Measurements from ENCODE around the gene TAF1B.
"Not testable (repeated sequence)": the region's sequence is repeated elsewhere in the genome, so short reads cannot be mapped to it uniquely, and the experiment has no call there.

The TAF1B gene

DNA sequence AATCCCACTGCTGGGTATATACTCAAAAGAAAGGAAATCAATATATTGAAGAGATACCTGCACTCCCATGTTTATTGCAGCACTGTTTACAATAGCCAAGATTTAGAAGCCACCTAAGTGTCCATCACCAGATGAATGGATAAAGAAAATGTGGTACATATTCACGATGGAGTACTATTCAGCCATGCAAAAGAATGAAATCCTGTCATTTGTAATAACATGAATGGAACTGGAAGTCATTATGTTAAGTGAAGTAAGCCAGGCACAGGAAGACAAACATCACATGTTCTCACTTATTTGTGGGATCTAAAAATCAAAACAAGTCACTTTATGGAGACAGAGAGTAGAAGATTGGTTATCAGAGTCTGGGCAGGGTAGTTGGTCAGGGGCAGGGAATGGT, 8.2 kb upstream of the TAF1B start:
- not testable (repeated sequence) for DNase-seq

DNA sequence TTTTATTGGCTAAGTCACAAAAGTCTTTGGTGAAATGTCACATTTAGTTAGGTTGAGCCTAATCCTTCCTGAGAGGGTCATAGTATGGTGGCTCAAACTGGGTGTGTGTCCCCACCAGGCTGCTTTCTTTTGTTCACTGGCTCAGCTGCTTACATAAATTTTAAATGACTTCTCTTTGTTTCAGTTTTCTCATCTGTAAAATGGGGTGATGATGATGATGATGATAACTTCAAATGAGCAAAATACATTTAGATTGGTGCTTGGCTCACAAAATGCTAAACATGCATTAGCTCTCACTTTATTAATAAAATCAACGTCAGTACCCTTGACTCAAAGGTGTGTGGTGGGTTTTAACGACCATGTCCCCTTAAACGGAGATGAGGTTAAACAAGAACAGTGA, 7.2 kb upstream of the TAF1B start:
- no peak for DNase-seq

DNA sequence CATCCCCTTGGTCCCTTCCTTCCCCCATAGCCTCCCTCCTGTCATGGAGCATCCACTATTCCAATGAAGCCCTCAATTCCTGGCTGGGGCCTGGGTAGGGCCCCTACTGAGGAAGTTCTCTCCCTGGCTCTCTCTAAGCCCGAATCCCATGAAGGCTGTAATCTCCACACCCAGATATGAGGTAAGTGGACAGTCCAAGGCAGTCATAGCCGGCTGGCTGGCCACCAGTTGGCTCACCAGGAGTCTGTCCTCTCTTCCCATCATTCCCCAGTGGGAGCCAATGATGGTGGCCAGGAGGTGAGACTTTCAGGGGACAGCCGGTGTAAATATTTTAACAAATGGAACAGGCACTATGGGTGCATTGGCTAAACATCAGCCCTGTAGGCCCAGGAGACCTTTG, 6.8 kb upstream of the TAF1B start:
- no peak for DNase-seq

DNA sequence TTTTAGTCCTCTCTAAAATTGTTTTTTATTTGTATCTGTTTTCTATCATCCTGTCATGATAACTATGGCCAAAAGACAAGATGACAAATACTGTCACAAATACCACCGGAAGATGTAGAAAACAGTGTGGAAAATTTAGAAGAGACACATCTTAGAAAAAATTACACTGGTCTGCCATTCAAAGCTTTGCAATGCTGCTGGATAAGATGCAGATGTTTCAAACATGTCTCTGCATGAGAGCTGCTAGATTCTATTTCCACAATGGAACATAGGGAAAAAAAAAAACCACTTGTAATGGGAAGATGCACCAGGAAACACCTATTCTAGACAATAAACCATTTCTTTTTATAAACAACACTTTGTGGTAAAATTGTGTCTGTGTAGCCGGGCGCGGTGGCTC, 5.8 kb upstream of the TAF1B start:
- no peak for DNase-seq

DNA sequence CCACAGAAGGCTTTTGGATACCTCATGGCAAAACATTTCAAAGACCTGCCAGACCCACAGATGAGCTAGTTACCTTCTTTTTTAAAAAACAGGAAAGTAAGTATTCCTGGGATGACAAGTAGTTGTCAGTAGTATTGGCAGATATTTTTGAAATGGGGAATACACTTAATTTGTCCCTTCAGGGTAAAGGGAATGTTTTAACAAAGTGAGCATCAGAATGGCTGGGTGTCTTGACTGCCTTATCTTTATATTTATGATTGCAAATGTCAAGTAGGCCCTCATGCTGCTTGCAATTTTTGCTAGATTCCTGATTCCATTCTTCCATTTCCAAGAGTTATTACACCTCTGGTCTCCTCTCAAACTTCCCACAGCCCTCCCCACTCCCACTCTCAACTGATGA, 4.9 kb upstream of the TAF1B start:
- DNase-seq, result no peak

DNA sequence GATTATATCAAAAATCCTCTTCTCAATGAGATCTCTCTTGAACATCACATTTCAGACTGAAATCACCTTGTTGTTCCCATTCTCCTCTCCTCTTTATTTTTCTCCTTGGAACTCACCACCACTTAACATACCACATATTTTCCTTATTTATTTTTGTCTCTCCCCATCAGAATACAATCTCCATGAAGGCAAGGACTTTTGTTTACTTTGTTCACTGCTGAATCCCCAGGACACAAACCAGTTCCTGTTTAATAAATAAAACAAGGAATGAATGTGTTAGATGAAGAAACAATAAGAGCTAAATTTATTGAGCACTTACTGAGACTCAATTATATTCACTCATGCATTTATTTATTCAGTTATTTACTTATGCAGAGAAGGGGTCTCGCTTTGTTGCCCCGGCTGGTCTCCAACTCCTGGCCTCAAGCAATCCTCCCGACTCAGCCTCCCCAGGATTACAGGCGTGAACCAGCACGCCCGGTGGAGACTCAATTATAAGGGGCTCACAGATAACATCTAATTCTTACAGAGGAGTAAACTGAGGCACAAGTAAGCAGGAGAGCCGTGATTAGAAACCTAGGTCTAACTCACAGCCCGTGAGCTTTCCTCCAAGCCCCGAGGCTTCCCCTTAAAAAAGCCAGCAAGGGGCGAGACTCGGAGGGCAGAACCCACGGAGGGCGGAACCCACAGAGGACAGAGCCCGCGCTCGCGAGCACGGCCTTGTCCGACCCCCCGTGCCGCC, 616 bp upstream of the TAF1B start:
- DNase-seq, result no peak

DNA sequence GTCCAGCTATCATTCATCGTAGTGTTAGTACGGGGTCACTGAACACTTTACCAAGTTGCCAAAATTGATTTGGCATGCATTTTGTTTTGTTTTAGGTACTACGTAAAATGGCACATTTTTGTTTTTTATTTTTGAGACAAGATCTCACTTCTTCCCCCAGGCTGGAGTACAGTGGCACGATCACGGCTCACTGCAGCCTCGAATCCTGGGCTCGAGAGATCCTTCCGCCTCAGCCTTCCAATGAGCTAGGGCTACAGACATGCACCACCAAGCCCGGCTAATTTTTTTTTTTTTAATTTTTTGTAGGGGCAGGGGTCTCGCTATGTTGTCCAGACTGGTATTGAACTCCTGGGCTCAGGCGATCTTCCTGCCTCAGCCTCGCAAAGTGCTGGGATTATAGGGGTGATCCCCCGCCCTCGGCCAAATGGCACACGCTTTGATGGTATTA, 786 bp downstream of the TAF1B start:
- no peak for DNase-seq

DNA sequence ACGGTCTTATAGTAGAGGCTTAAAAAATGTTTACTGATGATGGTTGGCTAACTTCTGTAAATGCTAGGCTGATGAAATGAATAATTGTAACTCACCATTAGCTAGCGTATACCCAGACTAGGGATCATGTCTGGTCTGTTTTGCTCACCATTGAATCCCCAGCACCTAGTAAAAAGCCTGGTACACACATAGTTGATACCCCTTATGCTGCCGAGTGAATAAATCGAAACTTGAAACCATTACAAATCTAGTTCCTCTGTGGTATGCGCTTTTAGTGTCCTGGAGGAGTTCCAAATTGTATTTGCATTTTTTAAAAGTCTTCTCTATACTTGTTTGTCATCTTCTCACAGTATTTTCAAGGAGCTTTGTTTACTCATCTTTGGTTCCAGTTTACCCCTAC, 1.3 kb downstream of the TAF1B start:
- DNase-seq, result no peak

DNA sequence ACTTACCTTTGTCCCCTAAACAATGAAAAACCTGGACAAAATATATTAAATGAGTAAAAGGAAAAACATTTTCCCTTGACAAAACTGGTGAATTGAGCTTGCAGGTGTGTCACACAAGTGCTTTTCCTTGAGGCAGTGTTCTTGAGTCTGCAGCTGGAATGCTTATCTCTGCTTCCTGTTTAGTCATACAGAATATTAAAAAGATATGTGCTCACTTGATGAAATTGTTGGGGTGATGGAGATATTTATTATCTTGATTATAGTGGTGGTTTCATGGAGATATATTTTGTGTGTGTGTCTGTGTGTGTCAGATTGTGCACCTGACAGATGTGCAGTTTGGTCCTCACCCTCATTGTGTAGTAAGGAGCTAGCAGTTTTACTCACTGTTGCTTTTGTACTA, 3.3 kb downstream of the TAF1B start:
- no peak for DNase-seq

DNA sequence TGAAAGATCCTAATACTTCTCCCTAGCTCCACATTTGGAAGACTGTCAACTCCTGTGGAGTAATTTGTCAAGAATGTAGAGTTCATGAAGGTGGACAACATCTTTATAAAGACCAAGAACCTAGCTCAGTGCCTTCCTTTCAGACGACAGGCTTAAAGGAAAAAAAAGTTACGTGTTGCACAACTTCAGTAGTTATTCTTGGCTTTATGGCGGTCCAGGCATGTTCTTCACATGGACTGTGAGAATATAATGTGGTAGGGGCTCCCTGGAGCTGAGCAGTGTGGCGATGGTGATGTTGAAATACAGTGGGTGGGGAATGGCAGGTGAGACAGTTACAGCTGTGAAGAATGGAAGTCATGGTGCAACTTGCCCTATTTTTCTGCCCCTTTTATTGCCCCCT, 3.9 kb downstream of the TAF1B start:
- no peak for DNase-seq

DNA sequence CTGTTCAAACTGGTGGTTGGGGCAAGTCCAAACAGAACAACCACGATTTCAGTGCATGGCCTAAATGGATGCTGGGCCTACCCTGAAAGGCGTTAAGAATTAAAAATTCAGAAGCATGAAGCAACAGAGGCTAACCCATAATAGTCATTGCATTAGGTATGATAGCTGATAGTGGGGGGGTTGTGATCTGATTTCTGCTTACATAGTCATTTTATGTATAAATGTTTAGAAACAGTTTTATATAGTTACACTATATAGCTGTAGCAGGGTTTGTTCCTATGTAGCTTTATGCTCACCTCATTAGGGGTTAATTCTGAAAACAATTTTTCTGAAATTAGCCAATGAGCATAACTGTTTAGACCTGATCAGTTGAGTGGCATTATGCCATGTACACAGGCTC, 9.6 kb downstream of the TAF1B start:
- no peak for DNase-seq

DNA sequence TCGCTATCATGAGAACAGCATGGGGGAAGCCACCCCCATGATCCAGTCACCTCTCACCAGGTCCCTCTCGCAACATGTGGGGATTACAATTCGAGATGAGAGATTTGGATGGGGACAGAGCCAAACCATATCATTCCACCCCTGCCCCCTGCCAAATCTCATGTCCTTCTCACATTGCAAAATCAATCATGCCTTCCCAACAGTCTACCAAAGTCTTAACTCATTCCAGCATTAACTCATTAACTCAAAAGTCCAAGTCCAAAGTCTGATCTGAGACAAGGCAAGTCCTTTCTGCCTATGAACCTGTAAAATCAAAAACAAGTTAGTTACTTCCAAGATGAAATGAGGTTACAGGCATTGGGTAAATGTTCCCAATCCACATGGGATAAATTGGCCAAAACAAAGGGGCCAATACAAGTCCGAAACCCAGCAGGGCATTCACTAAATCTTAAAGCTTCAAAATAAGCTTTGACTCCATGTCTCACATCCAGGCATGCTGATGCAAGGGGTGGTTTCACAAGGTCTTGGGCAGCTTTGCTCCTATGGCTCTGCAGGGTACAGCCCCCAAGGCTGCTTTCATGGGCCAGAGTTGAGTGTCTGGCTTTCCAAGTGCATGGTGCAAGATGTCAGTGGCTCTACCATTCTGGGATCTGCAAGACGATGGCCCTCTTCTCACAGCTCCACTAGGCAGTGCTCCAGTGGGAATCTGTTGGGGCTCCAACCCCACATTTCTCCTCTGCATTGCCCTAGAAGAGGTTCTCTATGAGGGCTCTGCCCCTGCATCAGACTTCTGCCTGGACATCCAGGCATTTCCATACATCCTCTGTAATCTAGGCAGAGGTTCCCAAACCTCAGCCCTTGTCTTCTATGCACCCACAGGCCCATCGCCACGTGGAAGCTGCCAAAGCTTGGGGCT, 14.8 kb downstream of the TAF1B start:
- no peak for DNase-seq

DNA sequence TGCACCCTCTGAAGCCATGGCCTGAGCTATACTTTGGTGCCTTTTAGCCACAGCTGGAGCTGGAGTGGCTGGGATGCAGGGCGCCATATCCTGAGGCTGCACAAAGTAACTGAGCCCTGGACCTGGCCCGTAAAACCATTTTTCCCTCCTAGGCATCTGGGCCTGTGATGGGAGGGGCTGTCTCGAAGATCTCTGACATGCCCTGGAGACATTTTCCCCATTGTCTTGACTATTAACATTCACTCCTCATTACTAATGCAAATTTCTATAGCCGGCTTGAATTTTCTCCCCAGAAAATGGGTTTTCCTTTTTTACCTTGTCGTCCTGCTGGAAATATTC, 15.4 kb downstream of the TAF1B start:
- DNase-seq, result no peak

DNA sequence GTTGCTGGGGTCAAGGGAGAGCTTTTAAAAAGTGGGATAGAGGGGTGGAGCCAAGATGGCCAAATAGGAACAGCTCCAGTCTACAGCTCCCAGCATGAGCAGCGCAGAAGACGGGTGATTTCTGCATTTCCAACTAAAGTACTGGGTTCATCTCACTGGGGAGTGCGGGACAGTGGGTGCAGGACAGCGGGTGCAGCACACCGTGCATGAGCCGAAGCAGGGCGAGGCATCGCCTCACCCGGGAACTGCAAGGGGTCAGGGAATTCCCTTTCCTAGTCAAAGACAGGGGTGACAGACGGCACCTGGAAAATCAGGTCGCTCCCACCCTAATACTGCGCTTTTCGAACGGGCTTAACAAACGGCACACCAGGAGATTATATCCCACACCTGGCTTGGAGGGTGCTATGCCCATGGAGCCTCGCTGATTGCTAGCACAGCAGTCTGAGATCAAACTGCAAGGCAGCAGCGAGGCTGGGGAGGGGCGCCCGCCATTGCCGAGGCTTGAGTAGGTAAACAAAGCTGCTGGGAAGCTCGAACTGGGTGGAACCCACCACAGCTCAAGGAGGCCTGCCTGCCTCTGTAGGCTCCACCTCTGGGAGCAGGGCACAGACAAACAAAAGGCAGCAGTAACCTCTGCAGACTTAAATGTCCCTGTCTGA, 17.8 kb downstream of the TAF1B start:
- DNase-seq, result not testable (repeated sequence)

DNA sequence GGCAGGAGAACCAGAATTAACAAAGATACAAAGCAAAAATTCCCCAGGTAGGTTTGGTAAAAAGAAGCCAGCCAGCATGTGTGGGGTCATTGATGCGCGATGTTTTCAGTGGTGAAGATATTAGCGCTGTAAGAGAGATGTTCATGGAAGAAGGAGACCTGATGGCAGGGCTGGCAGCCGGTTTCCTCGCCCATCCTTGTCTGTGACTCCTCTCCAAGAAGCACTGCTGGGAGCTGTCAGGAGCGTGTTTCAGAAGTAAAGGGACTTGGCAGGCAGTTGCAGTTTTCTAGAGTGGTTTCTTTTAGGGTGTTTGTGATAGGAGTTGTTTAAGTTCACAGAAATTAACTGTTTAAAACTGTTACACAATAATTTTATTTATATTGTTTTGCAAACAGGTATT, 24.6 kb downstream of the TAF1B start:
- no peak for DNase-seq

DNA sequence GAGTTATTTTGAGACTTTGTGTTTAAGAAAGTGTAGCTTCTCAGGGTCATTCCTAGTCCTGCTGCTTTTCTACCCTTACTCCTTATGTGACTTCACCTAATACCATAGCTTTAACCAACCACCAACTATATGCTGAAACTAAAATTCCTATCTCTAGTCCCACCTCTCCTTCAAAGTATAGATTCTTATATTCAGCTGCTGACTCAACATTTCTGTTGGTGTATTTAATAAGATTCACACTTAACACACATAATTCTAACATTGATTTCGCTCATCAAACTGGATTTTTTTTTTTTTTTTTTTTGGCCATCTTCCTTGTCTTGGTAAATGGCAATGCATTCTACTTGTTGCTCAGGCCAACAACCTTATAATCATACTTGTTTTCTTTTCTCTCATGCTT, 30.1 kb downstream of the TAF1B start:
- DNase-seq, result no peak

DNA sequence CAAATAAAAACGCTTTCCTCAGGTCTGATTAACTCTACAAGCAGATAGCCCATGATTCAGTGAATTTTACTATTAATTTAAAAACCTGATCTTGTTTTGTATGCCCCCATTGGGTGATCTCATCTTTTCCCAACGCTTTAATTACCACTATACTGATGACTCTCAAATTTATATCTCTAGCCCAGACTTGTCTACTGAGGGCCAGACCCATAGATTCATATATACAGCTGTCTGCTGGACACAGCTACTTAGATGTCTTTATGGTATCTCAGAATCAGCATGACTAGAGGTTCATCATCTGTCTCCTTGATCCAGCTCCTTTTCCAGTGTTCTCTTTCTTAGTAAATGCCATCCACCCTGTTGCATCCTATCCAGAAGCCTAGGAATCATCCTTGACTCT, 33.8 kb downstream of the TAF1B start:
- DNase-seq, result no peak

DNA sequence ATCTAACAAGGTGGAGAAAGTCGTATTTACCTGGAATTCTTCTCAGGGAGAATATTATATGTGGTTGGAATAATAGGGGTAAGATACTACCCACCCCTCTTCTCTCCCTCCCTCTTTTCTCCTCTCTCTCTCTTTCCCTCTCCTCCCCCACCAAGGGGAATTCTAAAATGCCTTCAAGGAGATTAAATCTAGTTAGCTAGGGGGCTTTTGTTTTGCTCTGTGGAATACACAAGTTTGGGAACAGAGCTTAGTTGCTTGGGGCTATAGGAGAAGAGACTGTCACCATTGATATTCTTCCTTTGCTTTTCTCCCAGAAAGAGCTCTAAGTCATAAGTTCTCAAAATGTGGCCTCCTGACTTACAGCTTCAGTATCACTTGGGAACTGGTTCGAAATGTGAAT, 34.5 kb downstream of the TAF1B start:
- no peak for DNase-seq

DNA sequence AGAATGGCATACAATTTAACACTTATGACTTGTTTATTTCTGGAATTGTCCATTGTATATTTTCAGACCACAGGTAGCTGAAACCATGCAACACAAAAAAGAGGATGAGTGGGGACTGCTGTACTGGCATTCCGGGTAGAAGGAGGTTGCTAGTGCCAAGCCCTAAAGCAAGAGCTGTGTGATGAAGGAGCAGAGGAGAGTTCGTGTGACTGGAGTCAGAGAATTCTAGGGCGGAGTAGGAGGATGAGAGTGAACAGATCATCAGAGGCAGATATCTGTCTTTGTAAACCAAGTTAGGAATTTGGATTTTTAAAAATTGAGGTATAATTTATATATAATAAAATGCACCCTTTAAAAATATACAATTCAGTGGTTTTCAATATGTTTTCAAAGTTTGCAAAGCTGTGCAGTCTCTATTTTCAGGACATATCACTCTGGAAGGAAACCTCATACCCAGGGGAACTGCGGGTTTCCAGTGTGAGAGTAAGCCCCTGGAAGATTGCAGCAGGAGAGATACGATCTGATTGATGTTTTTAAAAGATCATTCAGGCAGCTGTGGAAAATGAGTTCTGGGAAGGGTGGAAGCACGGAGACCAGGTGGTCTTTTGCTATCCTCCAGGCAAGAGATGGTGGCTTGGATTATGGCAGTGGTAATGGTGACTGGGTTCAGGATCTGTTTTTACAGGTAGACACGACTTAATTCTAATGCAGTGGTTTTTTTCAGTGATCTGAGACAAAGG, 36.4 kb downstream of the TAF1B start:
- DNase-seq, result no peak

DNA sequence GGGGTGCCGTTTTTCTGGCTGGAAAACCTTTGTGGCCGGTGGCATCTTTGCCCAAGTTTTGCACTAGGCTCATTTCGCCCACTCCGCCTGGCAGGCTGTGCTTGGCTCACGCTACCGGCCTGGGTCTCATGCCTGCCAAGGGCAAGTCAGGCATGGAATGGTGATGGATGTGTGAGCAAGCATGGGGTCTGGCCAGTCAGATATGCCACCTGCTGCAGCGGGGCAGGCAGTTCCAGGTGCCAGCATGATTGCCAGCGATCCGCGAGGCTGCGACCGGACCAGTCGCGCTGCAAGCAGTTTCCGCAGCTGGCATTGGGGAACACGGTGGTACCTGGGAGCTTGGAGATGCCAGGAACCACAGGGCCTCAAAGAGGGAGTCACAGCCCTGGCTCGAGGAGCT, 40.6 kb downstream of the TAF1B start:
- no peak for DNase-seq

DNA sequence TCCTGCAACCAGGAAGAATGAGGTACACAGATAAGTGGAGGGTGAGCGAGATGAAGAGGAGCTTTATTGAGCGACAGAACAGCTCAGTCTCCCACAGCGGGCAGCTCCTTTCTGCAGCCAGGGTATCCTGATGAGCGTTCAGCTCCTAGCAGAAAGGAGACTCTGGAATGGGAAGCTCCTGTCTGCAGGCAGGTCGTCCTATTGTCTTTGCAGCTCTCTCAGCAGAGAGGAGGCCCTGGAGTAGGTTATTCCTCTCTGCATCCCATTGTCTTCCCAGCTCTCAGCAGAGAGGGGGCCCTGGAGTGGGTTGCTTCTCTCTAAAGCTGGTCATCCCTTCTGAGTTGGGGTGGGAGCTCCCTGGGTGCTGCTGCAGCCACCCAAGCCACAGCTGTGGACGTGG, 41.2 kb downstream of the TAF1B start:
- DNase-seq, result no peak

DNA sequence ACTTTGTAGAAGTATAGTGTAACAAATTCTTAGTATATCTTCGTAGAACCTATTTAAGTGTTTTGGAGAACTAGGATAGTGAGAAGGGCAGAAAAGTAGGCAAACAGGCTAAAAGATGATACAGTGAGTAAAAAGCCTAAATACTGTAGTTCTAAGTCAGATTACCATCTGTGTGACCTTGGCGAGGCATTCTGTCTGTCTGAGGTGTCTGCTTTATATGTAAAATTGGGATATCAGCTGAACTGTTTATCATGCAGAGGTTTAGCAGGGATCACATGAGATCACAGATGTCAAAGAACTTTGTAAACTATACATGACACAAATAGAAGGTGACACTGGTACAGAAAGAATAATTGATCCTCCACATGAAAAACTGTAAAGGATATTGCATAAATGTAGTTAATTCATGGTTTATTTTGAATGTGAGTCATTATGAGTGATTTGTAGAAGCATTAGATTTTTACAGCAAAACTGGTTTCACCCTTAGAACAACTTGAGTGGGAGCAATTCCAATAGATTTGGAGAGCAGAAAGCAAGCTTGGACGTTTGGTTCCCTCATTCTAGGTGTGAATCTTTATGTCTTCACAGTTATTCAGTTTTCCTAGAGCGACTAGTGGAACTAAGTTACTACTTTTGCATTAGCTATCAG, 41.9 kb downstream of the TAF1B start:
- no peak for DNase-seq

DNA sequence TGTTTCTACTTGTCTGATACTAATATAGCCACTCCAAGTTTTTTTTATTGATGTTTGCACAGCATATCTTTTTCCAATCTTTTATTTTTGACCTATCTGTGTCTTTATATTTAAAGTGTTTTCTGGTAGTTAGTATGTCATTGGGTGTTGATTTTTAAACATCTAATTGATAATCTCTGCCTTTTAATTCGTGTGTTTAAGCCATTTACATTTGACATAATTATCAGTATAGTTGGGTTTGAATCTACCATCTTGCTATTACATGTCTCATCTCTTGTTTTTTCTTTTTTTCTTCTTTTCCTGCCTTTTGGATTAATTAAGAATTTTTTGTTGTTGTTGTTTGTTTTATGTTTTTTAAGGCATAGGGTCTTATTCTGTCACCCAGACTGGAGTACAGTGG, 44.2 kb downstream of the TAF1B start:
- DNase-seq, result no peak
